Activated CD8-positive, alpha-beta T cell treated with anti-CD3 and anti-CD28 coated beads, Interleukin-2, amount 10 ng/mL, durations not matched to agents 7 days and 5 days (primary cell): ENCODE measurements around the gene PFAS. TPM values are rescaled to one million over a fixed set of nuclear protein-coding genes. Genes with fewer than 3 reads are reported as not detected.

Source experiments
- ATAC-seq: fragments of 150-1000 bp; cut with Tn5 transposase; one replicate; pipeline ENCODE4 v1.10.0; 2021; ENCODE audit warnings: moderate library complexity
- CTCF ChIA-PET: fragments of 350-600 bp; sonication (Branson Sonifier 250); formaldehyde crosslinking; loops from one replicate; lab custom pipeline; 2021; ENCODE audit warnings: antibody characterized with exemption; lab: Charles Lee
- POLR2A ChIA-PET: fragments of 350-600 bp; sonication (Branson Sonifier 250); formaldehyde crosslinking; loops from one replicate; lab custom pipeline; 2021; ENCODE audit warnings: antibody characterized with exemption; lab: Charles Lee
- DNase-seq: peaks from one replicate; pipeline ENCODE4 v3.0.0-alpha.2; 2020
- H3K27ac Mint-ChIP-seq: one replicate; pipeline ENCODE4 v1.8.0; 2021; ENCODE audit warnings: mild to moderate bottlenecking, mixed read lengths
- H3K27me3 Mint-ChIP-seq: one replicate; pipeline ENCODE4 v1.8.0; 2021; ENCODE audit warnings: low read depth, mixed read lengths
- H3K36me3 Mint-ChIP-seq: one replicate; pipeline ENCODE4 v1.8.0; 2021; ENCODE audit warnings: low read depth, mixed read lengths
- H3K4me1 Mint-ChIP-seq: one replicate; pipeline ENCODE4 v1.8.0; 2021; ENCODE audit warnings: low read depth, mixed read lengths
- H3K4me3 Mint-ChIP-seq: one replicate; pipeline ENCODE4 v1.8.0; 2021; ENCODE audit warnings: mild to moderate bottlenecking, mixed read lengths
- H3K9me3 Mint-ChIP-seq: one replicate; pipeline ENCODE4 v1.8.0; 2022; ENCODE audit warnings: mixed read lengths; ENCODE audit not compliant: insufficient read depth
- total RNA-seq, 2 experiments: library from RNA; stranded (reverse); gene quantifications; one replicate each; pipeline ENCODE4 v1.2.3, GENCODE V29; 2021

PFAS gene
- total RNA-seq, 2 experiments from 2014 or later = 78.3 to 80.2 TPM

GRCh38 chr17:8221663-8222379 is 27.3 kb upstream of the PFAS start:
- H3K27me3 Mint-ChIP-seq = peaks cover 2% of the 10 kb centered on the region

GRCh38 chr17:8222380-8222629 is 26.8 kb upstream of the PFAS start:
- CTCF ChIA-PET = interaction anchor here (0.9 to 7.1 kb wide), 20 partner anchors 10 to 164 kb away, joined by 3 to 51 read pairs (median 6); partner anchors contain the start of genes ALOXE3, AURKB, BORCS6 and CTC1
- peaks cover 30% of the 10 kb centered on the region for H3K36me3 Mint-ChIP-seq
- peak; percentile 56 for ATAC-seq
- DNase-seq = peak; percentile 86
- H3K27ac Mint-ChIP-seq = peak overlapping the region; percentile 98
- POLR2A ChIA-PET = interaction anchor here (0.8 to 9.7 kb wide), 20 partner anchors 8 to 160 kb away, joined by 3 to 185 read pairs (median 13); partner anchors contain the start of genes ALOXE3, AURKB, BORCS6 and CTC1
- peaks cover 54% of the 10 kb centered on the region for H3K4me1 Mint-ChIP-seq
- peak overlapping the region; percentile 92 for H3K4me3 Mint-ChIP-seq
- H3K9me3 Mint-ChIP-seq = no peaks in the 10 kb centered on the region
- peaks cover 2% of the 10 kb centered on the region for H3K27me3 Mint-ChIP-seq

More at GRCh38 chr17:8221663-8222379, 27.3 kb upstream of the PFAS start:
- H3K36me3 Mint-ChIP-seq = peaks cover 25% of the 10 kb centered on the region
- peak overlapping the region; percentile 98 for H3K27ac Mint-ChIP-seq
- ChIA-PET CTCF (interaction anchor here (0.9 to 7.1 kb wide), 25 partner anchors 9 to 535 kb away, joined by 3 to 51 read pairs (median 4); partner anchors contain the start of genes ALOXE3, AURKB, BORCS6 and CTC1), POLR2A (interaction anchor here (0.6 to 9.7 kb wide), 29 partner anchors 8 to 215 kb away, joined by 3 to 185 read pairs (median 5); partner anchors contain the start of genes ALOXE3, AURKB, BORCS6 and CTC1)
- DNase-seq = peak; percentile 93
- peaks cover 49% of the 10 kb centered on the region for H3K4me1 Mint-ChIP-seq
- H3K9me3 Mint-ChIP-seq = no peaks in the 10 kb centered on the region
- peak; percentile 66 for ATAC-seq
- H3K4me3 Mint-ChIP-seq = peak overlapping the region; percentile 92

- peak; percentile 92 for DNase-seq
- no peaks in the 10 kb centered on the region for H3K9me3 Mint-ChIP-seq
- POLR2A ChIA-PET = interaction anchor here (0.8 to 9.7 kb wide), 23 partner anchors 9 to 160 kb away, joined by 3 to 185 read pairs (median 9); partner anchors contain the start of genes ALOXE3, AURKB, BORCS6 and CTC1
- peak overlapping the region; percentile 98 for H3K27ac Mint-ChIP-seq
- peaks cover 58% of the 10 kb centered on the region for H3K4me1 Mint-ChIP-seq
- ATAC-seq = peak; percentile 49
- peak overlapping the region; percentile 92 for H3K4me3 Mint-ChIP-seq
- H3K27me3 Mint-ChIP-seq = peaks cover 2% of the 10 kb centered on the region
- H3K36me3 Mint-ChIP-seq = peaks cover 34% of the 10 kb centered on the region
- CTCF ChIA-PET = interaction anchor here (0.8 to 7.1 kb wide), 17 partner anchors 11 to 154 kb away, joined by 3 to 51 read pairs (median 7); partner anchors contain the start of genes ALOXE3, AURKB, BORCS6 and CTC1
Measured at GRCh38 chr17:8222630-8223355, 26.3 kb upstream of the PFAS start.

- H3K36me3 Mint-ChIP-seq = peaks cover 40% of the 10 kb centered on the region
- peaks cover 2% of the 10 kb centered on the region for H3K27me3 Mint-ChIP-seq
- H3K4me1 Mint-ChIP-seq = peaks cover 56% of the 10 kb centered on the region
- H3K27ac Mint-ChIP-seq = peak overlapping the region; percentile 98
- POLR2A ChIA-PET = interaction anchor here (0.8 to 9.7 kb wide), 18 partner anchors 13 to 104 kb away, joined by 3 to 185 read pairs (median 14); partner anchors contain the start of genes ALOXE3, AURKB, BORCS6 and CTC1
- DNase-seq (peak; percentile 76), ATAC-seq (peak; percentile 12)
- peak overlapping the region; percentile 92 for H3K4me3 Mint-ChIP-seq
- CTCF ChIA-PET = interaction anchor here (0.8 to 7.1 kb wide), 14 partner anchors 11 to 154 kb away, joined by 3 to 51 read pairs (median 10); partner anchors contain the start of genes ALOXE3, BORCS6, CTC1 and KRABD2
- H3K9me3 Mint-ChIP-seq = no peaks in the 10 kb centered on the region
Measured at GRCh38 chr17:8223356-8224126, 25.5 kb upstream of the PFAS start.

GRCh38 chr17:8224891-8225812 is 23.9 kb upstream of the PFAS start:
- H3K9me3 Mint-ChIP-seq = no peaks in the 10 kb centered on the region
- peaks cover 2% of the 10 kb centered on the region for H3K27me3 Mint-ChIP-seq
- peaks cover 51% of the 10 kb centered on the region for H3K4me1 Mint-ChIP-seq
- ChIA-PET CTCF (interaction anchor here (0.6 to 7.1 kb wide), 11 partner anchors 19 to 106 kb away, joined by 3 to 51 read pairs (median 4); partner anchors contain the start of genes ALOXE3, CTC1, PFAS and SLC25A35), POLR2A (interaction anchor here (1.0 to 9.7 kb wide), 5 partner anchors 15 to 52 kb away, joined by 4 to 185 read pairs (median 18); partner anchors contain the start of genes AURKB, CTC1 and PFAS)
- DNase-seq = no peak
- H3K36me3 Mint-ChIP-seq = peaks cover 49% of the 10 kb centered on the region
- no peak overlapping the region for H3K4me3 Mint-ChIP-seq
- no peak for ATAC-seq
- H3K27ac Mint-ChIP-seq = peak overlapping the region; percentile 71

- CTCF ChIA-PET = interaction anchor here (1.2 to 7.1 kb wide), 6 partner anchors 18 to 107 kb away, joined by 3 to 51 read pairs (median 22); partner anchors contain the start of genes ALOXE3, CTC1, PFAS and SLC25A35
- Mint-ChIP-seq H3K9me3 (no peaks in the 10 kb centered on the region), H3K4me3 (peak overlapping the region; percentile 17), H3K4me1 (peaks cover 45% of the 10 kb centered on the region), H3K36me3 (peaks cover 51% of the 10 kb centered on the region), H3K27me3 (no peaks in the 10 kb centered on the region), H3K27ac (peak overlapping the region; percentile 70)
- ATAC-seq = no peak
- peak; percentile 84 for DNase-seq
- POLR2A ChIA-PET = interaction anchor here (1.0 to 9.7 kb wide), 5 partner anchors 16 to 53 kb away, joined by 3 to 185 read pairs (median 18); partner anchors contain the start of genes AURKB, CTC1 and PFAS
Measured at GRCh38 chr17:8225813-8226535, 23.1 kb upstream of the PFAS start.

- ChIA-PET POLR2A (interaction anchor here (0.7 to 9.7 kb wide), 7 partner anchors 20 to 54 kb away, joined by 3 to 185 read pairs (median 4); partner anchors contain the start of genes CTC1 and PFAS), CTCF (interaction anchor here (1.6 to 7.1 kb wide), 6 partner anchors 17 to 107 kb away, joined by 4 to 51 read pairs (median 22); partner anchors contain the start of genes ALOXE3, CTC1, PFAS and SLC25A35)
- Mint-ChIP-seq H3K27ac (peak overlapping the region; percentile 70), H3K36me3 (peaks cover 57% of the 10 kb centered on the region), H3K9me3 (no peaks in the 10 kb centered on the region), H3K27me3 (no peaks in the 10 kb centered on the region), H3K4me3 (peak overlapping the region; percentile 17), H3K4me1 (peaks cover 41% of the 10 kb centered on the region)
- DNase-seq = peak; percentile 46
- no peak for ATAC-seq
Measured at GRCh38 chr17:8226536-8227237, 22.4 kb upstream of the PFAS start.

GRCh38 chr17:8227238-8227581 is 21.9 kb upstream of the PFAS start:
- no peak for DNase-seq
- ChIA-PET POLR2A (interaction anchor here (0.7 to 0.8 kb wide), 4 partner anchors 20 to 54 kb away, joined by 3 to 6 read pairs (median 4); partner anchors contain the start of gene CTC1), CTCF (interaction anchor here (1.6 to 7.1 kb wide), 5 partner anchors 17 to 108 kb away, joined by 4 to 51 read pairs (median 7); partner anchors contain the start of genes ALOXE3 and SLC25A35)
- H3K9me3 Mint-ChIP-seq = no peaks in the 10 kb centered on the region
- ATAC-seq = no peak
- H3K36me3 Mint-ChIP-seq = peaks cover 59% of the 10 kb centered on the region
- H3K27me3 Mint-ChIP-seq = no peaks in the 10 kb centered on the region
- H3K4me3 Mint-ChIP-seq = peak overlapping the region; percentile 17
- peak overlapping the region; percentile 70 for H3K27ac Mint-ChIP-seq
- H3K4me1 Mint-ChIP-seq = peaks cover 41% of the 10 kb centered on the region

GRCh38 chr17:8231701-8232100 is 17.4 kb upstream of the PFAS start:
- H3K4me1 Mint-ChIP-seq = peaks cover 10% of the 10 kb centered on the region
- DNase-seq = no peak
- ChIA-PET CTCF (no interaction called here), POLR2A (interaction anchor here (0.9 to 1.9 kb wide), 3 partner anchors 10 to 15 kb away, joined by 3 to 5 read pairs (median 5); partner anchors contain the start of gene CTC1)
- ATAC-seq = no peak
- no peaks in the 10 kb centered on the region for H3K9me3 Mint-ChIP-seq
- H3K36me3 Mint-ChIP-seq = peaks cover 77% of the 10 kb centered on the region
- no peaks in the 10 kb centered on the region for H3K27me3 Mint-ChIP-seq
- H3K27ac Mint-ChIP-seq = no peak overlapping the region
- no peak overlapping the region for H3K4me3 Mint-ChIP-seq
